ENCODE data around the gene ABHD17A.

The ABHD17A gene

DNA sequence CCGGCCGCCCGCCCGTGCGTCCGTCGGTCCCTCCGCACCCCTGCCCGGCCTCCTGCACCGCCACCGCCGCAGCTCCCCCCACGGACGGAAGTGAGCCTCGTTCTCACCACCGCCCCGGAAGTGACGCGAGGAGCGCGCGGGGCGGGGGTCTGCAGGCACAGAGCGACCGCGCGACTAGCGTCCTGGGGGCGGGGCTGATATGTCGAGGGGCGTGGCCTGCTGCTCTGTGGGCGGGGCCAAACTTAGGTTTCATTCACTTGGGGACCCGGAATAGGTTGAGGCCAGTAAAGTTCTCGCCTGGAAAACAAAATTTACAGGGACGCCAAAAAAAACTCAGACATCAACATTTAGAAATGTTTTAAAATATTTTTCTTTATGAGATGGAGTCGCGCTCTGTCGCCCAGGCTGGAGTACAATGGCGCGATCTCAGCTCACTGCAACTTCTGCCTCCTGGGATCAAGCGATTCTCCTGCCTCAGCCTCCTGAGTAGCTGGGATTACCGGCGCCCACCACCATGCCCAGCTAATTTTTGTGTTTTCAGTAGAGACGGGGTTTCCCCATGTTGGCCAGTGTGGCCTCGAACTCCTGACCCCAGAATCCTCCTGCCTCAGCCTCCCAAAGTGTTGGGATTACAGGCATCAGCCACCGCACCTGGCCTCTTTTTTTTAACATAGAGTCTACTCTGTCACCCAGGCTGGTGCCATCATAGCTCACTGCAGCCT, at the start of gene ABHD17A:
TSS of gene ABHD17A (minus strand) at position 99 of the 722 bp plus-strand sequence. CDS start 3,930 bp downstream, outside the sequence.
- DNase-seq: peak; percentile 52

GRCh38 chr19:1933942-1934341, 48.6 kb upstream of the ABHD17A start:
- DNase-seq: no peak

DNA sequence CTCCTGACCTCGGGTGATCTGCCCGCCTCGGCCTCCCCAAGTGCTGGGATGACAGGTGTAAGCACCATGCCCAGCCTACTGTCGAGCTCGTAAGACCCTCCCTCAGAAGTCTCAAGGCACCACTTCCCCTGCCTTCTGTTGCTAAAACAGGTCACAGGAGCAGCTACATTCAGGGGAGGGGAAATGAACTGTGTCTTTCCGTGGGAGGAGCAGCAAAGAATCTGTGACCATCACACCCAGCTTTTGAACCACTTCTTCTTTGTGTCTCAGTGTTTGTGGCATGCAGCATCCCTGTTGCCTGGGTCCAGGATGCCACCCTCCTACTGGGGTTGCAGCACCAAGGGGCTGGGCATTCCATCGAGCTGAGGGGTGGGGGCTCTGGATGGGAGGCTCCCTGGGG, 47.9 kb upstream of the ABHD17A start:
- DNase-seq: no peak

DNA sequence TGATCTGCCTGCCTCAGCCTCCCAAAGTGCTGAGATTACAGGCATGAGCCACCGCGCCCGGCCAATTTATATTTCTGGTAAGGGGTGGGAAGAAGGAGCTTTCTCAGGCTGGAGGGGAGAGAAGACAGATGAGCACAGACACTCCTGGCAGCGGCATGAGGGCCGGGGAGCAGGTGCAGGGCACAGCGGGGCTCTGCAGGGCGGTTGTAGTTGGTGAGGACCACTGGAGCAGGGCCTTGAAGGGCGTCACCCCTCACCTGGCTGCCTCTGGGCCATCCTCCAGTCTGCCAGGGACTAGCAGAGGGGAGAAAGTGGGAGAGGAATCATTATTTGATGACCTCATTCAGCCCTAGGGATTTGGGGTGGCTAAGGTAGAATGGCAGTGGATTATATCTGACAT, 47.1 kb upstream of the ABHD17A start:
- no peak for DNase-seq

DNA sequence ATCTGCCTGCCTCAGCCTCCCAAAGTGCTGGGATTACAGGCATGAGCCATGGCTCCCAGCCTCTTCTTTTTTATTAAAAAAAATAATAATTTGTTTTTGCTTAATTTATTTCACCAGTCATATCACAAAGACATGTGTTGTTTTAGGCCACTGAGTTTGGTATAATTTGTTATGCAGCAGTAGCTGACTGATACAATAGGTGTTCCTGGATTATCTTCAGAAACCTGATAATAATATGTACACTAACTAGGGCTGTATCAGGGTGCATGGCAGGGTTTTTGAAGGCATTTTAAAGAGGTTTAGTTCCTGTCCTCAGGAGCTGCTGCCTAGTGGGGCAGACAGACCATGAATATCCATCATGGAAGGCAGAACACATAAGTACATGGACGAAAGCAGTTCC, 46.1 kb upstream of the ABHD17A start:
- no peak for DNase-seq

GRCh38 chr19:1929021-1929742, 43.9 kb upstream of the ABHD17A start:
- peak; percentile 33 for DNase-seq

- no peak for DNase-seq
These were observed 40.2 kb upstream of the ABHD17A start for GRCh38 chr19:1925544-1925943.

GRCh38 chr19:1924320-1924961, 39.1 kb upstream of the ABHD17A start:
- no peak for DNase-seq

DNA sequence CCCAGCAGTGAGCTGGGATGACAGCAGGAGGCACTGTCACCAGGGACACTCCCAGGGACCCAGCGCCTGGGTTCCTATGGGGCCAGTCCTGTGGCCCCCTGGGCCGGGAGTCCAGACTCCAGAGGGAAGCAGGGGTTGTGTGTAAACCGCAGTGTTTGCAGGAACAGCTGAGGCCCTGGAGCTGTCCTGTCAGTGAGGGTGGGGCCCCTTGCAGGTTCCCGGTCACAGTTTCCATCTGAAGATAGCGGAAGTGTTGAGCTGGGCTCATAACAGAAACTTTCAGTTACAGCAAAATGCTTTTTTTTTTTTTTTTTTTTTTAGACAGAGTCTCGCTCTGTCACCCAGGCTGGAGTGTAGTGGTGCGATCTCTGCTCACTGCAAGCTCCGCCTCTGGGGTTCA, 38.0 kb upstream of the ABHD17A start:
- DNase-seq: no peak

DNA sequence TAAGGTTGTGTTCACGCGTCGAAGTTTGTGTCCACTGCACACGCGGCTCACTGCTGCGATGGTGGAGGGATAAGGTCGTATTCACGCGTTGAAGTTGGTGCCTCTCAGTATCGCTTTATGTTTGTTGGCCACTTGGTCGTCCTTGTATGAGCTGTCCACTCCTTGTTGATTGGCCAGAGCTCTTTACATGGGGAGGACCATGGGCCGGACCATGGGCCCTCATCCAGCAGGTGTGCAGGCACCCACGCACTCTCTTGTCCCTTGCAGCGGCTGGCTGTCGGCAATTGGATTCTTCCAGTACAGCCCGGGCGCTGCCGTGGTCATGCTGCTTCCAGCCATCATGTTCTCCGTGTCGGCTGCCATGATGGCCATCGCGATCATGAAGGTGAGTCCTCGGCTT, 37.5 kb upstream of the ABHD17A start:
- no peak for DNase-seq

DNA sequence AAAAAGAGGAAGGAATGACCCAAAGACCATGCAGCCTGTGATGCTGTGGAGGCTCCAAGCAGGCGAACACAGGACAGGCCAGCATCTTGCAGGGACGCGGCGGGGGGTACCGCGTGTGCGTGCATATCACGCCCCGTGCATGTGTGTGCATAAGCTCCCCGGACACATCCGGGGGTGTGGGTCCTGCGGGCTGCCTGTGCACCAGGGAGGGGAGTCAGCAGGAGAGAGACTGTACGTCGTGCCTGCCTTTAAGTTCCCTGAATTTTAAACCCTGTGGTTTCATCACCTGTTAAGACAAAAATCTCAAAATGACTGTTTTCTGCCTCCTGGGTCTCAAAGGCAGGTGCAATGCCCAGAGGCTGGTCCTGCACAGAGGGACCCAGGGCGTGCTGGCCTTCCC, 36.5 kb upstream of the ABHD17A start:
- DNase-seq: no peak

DNA sequence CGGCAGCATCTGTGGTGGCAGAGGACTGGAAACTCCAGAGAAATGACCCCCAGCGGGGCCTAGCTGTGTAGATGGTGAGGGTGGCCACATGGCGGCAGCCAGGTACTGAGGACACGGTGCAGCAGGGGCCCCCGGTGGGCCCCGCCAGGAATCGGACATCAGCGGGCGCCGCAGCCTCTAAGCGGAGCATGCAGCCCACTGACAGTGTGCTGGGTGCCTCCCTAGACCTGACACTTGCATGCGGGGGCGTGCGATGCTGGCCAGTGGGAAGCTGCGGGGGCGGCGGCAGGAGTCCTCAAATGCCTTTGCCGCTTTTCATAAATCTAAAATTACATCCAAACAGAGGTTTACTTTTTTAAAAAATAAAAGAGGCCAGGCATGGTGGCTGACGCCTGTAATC, 36.0 kb upstream of the ABHD17A start:
- no peak for DNase-seq

- no peak for DNase-seq
These were observed 35.3 kb upstream of the ABHD17A start for GRCh38 chr19:1920644-1921043.

DNA sequence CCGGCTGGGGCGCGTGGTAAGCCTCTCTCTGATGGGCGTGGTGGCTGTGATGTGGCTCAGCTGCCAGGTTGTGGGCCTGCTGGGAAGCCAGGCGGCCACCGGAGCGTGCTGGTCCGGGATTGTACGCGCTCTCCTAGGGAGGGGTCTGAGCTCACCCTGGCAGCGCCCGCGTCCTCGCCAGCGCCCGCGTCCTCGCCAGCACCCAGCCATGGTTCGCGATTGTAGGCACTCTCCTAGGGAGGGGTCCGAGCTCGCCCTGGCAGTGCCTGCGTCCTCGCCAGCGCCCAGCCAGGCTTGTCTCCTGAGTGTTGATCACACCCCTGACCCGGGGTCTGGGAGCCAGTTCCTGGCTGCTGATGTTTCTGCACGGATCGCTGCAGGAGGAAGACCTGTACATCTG, 33.7 kb upstream of the ABHD17A start:
- no peak for DNase-seq

DNA sequence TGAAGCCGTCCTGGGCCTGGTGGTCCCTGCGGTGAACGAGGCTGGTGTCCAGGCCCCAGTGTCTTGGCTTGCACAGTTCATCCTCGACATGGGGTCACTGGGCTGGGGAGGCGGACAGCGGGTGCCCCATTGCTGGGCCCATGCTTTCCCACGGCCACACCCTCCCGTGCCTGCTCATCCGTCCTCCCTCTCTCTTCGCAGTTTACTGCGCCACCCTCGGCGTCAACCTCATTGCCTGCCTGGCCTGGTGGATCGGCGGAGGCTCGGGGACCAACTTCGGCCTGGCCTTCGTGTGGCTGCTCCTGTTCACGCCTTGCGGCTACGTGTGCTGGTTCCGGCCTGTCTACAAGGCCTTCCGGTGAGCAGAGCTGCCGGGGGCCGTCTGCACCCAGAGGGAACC, 32.6 kb upstream of the ABHD17A start:
- no peak for DNase-seq

DNA sequence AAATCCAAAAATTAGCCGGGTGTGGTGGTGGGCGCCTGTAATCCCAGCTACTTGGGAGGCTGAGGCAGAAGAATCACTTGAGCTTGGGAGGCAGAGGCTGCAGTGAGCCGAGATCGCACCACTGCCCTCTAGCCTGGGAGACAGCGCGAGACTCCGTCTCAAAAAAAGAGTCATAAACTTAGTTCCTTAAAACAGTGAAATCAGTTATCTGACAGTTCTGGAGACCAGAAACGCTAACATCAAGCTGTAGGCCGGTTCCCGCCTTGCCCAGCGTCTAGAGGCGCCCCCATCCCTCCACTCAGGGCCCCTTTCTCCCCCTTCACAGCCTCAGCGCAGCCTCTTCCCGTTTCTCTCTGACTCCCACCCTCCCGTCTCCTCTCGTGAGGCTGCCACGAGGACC, 31.9 kb upstream of the ABHD17A start:
- DNase-seq: no peak

DNA sequence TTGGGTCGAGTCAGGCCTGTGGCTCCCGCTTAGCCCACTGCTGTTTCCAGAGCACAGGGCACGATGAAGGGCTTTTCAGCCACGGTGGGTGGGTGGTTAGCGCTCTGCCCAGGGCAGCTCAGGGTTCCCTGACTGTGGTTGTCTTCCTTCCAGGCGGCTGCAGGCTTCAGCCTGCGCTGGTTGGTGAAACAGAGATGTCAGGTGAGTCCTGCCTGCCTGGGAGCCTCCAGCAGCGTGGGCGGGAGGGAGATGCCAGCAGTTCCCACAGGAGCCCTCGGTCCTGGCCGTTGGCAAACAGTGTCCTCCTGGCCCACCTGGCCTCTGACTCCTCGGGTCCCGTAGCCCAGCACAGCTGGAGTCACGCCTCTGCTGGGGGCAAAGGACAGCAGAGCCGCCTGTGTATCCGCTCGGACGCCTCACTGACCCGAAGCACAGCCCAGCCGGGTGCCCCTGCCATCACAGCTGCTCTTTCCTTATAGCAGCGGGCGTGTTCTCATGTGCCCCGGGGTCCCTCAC, 29.6 kb upstream of the ABHD17A start:
- DNase-seq: no peak

DNA sequence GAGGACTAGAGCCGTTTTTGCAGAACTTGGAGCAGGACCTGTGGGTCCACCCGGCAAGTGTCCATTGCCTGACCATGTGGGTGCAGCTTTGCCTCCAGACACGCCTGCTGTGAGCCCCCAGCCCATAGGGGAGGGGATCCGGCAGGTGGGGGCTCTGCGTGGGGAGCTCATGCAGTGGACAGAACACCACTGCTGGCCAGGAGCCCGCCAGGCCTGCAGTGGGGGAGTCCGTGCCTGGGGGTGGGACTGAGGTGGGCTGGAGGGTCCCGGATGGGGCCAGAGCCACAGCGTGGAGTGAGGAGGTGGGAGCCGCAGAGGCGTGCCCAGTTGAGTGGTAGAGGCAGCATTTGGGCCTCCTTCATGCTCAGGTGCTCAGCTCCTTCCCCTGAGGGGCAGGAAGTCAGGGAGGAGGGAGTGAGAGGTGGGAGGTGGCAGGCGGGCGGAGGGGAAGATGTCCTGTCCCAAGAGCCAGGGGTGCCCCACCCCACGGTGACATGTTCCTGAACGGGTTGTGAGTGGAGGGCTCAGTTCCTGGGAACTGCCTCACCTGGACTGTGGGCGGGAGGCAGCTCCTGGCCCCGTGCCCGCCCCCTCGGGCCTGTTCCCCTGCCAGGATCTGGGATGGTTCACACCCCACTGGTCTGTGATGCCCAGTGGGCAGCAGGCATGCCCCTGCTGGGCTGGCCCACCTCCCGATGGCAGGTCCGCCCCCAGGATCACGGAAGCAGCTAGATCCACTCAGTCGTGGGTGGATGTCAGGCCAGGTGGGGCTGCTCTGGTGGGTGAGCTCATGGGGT, 28.7 kb upstream of the ABHD17A start:
- DNase-seq: no peak

GRCh38 chr19:1912760-1913505, 27.6 kb upstream of the ABHD17A start:
- no peak for DNase-seq

DNA sequence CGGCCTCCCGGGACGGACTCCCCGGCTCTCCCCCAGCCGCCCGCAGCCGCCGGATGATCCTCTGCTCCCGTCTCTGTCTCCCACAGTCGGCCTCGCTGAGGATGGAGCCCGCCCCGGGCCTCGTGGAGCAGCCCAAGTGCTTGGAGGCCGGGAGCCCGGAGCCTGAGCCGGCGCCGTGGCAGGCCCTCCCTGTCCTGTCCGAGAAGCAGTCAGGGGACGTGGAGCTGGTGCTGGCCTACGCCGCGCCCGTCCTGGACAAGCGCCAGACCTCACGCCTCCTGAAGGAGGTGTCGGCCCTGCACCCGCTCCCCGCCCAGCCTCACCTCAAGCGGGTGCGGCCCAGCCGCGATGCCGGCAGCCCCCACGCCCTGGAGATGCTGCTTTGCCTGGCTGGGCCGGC, 26.7 kb upstream of the ABHD17A start:
- DNase-seq: no peak

DNA sequence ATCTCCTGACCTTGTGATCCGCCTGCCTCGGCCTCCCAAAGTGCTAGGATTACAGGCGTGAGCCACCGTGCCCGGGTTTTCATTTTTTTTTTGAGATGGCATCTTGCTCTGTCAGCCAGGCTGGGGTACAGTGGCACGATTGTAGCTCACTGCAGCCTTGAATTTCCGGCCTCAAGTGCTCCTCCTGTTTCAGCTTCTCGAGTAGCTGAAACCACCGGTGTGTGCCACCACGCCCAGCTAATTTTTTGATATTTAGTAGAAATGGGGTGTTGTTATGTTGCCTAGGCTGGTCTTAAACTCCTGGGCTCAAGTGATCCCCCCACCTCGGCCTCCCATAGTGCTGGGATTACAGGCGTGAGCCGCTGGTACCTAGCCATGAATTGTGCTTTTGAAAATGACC, 25.8 kb upstream of the ABHD17A start:
- DNase-seq: no peak

DNA sequence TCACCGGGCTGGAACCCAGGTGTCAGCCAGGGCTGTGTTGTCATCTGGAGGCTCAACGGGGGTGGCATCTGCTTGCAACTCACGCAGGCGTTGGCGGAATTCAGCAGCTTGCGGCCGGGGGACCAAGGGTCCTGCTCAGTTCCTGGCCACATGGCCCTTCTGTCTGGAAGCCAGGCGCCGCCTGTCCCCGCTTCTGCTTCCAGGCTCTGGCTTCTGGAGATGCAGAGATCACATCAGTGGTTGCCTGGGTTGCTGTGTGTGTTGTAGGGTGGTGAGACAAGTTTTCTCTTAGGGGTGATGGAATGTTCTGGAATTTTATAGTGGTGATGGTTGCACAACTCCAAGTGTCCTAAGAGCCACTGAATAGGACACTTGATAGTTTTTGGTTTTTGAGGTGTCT, 24.9 kb upstream of the ABHD17A start:
- no peak for DNase-seq

DNA sequence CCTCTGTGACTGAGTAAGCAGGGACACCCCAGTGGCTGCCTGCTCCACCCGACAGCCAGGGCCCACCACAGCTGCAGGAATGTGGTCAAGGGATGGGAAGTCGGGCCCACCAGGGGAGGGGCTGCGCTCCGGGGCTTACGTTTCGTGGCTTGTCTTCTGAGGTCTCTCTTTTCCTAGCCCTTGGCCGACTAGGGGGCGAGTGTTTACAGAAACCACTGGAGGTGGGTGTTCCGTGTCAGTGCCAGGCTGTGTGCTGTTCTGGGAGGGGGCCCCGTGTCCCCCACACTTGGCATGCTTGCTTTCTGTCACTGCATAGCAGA, 24.4 kb upstream of the ABHD17A start:
- no peak for DNase-seq
